Renal cortical epithelial cell (primary cell): ENCODE measurements around the gene FAM156A. TPM values are rescaled to one million over a fixed set of nuclear protein-coding genes. Genes with fewer than 3 reads are reported as not detected.
"Not testable (repeated sequence)": the region's sequence is repeated elsewhere in the genome, so short reads cannot be mapped to it uniquely, and the experiment has no call there.

Source experiments
- DNase-seq: peaks from one replicate; pipeline ENCODE4 v3.0.0-alpha.2; 2011; ENCODE audit warnings: low read depth
- total RNA-seq: library from RNA; depleted of rRNA; stranded (reverse); fragments of >200 nt; gene quantifications from 2 replicates; pipeline ENCODE4 v1.2.3, GENCODE V29; 2014

Gene FAM156A
- total RNA-seq: 3.5 and 10.5 TPM in 2 replicates

DNA sequence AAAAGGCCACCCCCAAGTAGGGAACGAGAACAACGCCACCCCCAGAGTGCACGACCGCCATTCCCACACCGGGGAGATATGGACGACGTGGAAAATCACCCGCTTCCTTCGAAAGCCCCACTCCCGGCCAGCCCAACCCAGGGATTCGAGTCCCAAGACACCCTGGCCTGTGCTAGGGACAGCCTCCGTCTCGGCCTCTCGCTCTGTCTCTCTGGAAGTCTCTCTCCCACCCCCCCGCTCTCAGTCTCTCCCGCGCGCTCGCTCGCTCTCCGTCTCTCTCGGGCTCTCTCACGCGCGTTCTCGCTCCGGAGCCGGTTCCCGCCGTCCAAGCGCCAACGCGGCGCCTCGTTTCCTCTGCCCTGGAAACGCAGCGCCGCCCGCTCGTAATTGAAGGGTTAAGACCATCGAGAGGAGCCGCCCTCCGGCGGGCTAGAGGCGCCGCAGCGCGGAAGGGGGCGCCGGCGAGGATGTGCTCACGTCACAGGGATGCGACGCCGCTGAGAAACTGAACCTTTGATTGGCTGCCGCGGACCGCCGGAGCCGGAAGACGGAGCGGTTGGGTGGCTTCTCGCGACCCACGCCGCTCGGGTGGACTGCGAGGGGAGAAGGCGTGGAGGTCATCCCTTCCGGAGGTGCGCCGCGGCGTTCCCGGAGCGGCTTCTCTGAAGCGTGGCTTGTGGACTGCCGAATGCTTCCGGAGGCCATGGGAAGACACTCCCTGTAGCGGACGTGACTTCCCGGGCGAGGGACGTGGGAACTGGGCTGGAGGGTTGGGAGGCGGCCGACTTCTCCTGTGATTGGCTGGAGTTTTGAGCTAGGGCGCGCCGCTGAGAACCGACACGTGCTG is at the start of gene FAM156A:
TSS of gene FAM156A (minus strand) at position 406 of the 847 bp plus-strand sequence. CDS start 9,930 bp downstream, outside the sequence.
- DNase-seq: not testable (repeated sequence)

- DNase-seq: no peak
These were observed 47.0 kb upstream of the FAM156A start for GRCh38 chrX:53005327-53005726.

GRCh38 chrX:53004811-53005210 is 46.5 kb upstream of the FAM156A start:
- no peak for DNase-seq

DNA sequence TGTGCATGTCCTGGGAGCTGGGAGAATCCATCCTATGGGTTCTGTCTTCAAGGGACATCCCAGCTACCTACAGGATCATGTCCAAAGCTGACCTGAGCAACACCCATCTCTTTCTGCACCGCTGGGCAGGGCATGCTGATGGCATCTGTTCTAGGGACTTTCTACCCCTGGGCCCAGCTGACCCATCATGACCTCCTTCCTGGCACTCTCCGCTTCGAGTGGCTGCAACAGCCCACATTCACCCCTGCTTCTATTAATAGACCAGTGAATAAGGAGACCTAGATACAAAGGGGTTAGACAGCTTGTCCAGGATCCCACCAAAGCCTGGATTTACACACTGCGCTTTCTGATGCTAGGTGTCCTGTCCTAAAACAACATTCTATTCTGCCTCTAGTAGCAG is 45.7 kb upstream of the FAM156A start:
- DNase-seq: peak; percentile 10

- peak; percentile 60 for DNase-seq
These were observed 44.8 kb upstream of the FAM156A start for GRCh38 chrX:53003111-53003510.

- DNase-seq: no peak
These were observed 43.6 kb upstream of the FAM156A start for GRCh38 chrX:53001958-53002357.

- DNase-seq: no peak
These were observed 42.3 kb upstream of the FAM156A start for GRCh38 chrX:53000447-53001135.

GRCh38 chrX:52995987-52996331 is 37.6 kb upstream of the FAM156A start:
- no peak for DNase-seq

DNA sequence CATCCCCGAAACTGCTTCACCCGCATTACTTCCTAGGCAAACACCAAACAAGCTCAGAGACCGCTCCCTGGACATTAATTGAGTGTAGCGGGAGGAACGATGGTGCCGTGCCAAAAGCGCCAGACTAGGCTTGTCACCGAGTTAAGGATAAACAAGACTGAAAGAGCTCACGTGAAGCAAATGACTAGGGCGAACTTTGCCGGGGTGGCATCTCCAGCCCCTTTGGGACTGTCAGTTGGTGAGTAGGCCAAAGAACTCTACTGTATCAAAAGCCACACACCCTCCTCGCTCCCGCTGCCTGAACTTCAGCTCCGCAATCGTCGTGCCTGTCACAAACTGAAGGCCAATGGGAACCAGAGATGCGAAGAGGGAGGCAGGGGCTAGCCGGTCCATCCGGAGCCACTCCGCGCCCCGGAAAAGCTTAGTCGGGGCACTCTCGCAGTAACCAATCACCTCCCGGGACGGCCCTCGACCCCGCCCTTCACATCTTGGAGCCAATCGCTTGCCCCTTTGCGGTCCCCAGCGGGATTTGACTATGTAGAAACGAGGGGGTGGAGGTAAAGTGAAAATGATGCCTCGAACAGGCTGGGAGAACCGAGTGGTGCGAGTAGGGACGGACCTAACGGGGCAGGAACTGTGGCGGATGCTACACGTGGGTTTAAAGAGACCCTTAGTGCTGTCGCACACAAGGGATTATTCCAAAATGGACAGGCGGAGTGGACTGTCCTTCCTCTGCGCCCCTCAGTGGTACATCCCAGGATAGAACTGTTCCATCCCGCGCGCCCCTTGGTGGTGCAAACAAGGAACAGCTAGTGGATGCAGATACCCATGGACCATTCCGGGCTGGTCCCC is 37.0 kb upstream of the FAM156A start:
- peak; percentile 87 for DNase-seq

- no peak for DNase-seq
These were observed 32.5 kb upstream of the FAM156A start for GRCh38 chrX:52990848-52991247.

- DNase-seq: peak; percentile 45
These were observed 31.8 kb upstream of the FAM156A start for GRCh38 chrX:52990011-52990631.

DNA sequence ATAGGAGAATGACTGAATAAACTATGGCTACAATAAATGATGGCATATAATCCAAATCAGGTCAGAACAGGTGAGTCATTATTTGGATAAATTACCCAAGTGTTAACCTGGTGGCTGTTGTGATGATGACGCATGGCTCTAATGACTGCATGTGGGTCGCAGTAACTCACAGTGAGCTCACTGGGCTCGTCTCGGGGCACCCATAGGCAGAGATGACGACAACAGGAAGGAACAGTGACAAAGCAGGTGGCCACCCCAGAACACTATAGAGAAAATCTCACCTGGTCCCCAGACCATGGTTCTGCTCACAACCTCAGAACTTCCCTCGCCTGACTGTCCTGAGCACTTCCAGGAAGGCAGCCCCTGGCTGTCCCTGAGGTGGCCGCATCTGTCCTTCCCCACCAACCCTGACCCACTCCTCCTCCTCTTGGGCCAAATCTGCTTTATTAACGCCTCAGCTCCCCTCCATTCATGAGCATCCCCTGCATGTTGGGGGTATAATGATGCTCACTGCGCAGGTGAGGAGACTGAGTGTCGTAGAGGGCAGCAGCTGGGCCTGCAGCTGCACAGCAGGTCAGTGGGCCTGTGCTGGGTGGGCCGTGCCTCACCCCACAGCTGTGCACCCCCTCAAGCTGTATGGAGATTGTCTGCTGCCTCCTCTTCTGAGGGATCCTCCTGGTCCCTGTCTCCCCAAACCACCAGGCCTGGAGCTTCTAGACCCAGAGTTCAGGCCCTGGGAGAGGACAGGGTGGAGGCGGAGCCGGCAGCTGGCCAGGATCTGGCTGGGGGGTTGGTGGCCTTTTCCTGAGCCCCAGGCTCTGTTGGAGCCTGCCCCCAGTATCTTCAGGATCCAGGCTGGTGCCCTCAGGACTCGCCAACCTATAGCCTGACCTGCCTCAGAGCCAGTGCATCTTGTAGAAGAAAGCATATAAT is 30.9 kb upstream of the FAM156A start:
- peak; percentile 27 for DNase-seq

DNA sequence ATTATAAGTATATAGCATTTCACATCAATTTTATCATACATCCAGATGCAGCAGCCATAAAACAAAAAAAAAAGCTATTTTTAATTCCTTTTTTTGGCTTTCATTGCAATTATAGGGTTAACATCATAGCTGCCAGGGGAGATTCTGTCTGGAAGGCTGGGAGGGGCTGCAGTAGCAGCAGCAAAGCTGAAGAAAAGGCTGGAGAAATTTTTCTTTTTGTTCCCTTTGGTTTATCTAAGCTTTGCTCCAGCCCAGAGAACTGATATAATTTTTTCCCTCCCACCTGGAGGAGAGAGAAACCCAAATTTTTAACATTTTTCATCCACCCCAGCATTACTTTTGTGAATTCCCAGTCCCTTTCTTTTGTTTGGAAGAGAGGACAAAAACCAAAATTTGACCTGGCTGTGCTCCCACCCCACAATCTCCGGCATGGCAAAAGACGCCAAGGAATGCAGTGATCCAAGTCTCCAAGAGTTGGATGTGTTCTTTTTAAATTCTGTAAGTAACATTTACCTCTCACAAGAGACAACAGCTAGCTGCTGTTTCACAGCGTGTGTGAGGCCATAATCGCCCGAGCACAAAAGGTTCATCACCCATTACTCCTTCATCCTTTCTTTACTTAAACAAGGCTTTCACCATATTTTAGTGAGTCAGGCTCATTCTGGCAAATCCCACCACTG is 25.1 kb upstream of the FAM156A start:
- no peak for DNase-seq

- peak; percentile 19 for DNase-seq
These were observed 21.7 kb upstream of the FAM156A start for GRCh38 chrX:52979993-52980392.

GRCh38 chrX:52979568-52979967 is 21.2 kb upstream of the FAM156A start:
- no peak for DNase-seq

DNA sequence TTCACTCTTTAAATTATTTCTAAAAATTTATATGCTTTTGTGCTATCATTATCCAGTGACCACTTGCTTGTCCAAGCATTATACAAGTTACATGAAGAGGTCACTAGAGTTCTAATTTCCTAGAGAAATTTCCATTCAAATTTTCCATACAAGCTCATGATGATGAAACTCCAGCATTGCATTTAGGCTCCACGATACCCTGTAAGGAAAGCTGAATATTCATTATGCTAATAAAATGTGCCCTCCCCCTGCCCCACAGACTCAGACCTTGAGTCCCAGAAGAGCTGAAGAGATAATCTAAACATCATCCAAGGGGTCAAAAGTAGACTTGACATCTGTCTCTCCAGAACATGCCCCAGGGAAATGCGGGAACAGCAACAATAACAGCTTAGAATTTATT is 19.6 kb upstream of the FAM156A start:
- DNase-seq: no peak

DNA sequence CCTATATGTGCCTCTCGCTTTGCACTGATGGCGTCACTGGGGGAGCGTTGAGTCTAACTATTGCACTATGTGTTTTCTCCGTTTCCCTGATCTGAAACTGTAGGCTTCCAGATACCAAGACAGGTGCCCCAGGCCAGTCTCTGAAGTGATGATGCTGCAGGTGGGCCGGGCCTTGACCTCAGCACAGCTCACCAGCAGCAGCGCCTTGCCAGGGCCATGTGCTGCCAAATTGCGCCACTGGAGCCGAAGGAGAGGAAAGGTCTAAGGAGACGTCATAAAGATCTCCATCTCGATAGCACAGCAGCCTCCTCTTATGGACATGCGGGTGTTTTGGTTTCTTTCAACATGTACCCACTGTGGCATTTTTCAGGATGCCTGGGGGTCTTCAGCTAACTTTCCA is 17.3 kb upstream of the FAM156A start:
- not testable (repeated sequence) for DNase-seq

GRCh38 chrX:52974336-52974992 is 16.1 kb upstream of the FAM156A start:
- not testable (repeated sequence) for DNase-seq

DNA sequence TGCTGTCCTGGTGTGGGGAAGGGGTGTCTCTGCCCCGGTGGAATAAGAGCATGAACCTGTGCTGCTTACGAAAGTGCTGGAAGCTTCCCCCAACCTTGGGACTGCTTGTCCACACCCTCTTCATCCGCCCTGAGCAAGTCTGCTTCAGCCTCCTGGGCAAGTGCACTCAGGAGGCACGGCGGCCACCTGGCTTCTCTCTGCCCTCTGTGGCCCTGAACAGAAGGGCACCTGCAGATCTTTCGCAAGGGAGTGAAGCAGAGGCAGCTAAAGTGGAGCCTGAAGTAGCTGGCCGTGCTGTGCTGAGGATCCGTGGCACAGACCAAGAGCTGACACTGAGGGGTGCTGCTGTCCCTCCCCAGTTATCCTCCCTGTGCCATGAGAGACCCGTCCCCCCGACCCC is 9.6 kb upstream of the FAM156A start:
- not testable (repeated sequence) for DNase-seq
